LoVo (cell line): ENCODE results near the gene NAALAD2.
"Not testable (repeated sequence)": the region's sequence is repeated elsewhere in the genome, so short reads cannot be mapped to it uniquely, and the experiment has no call there.

Experiments used
- DNase-seq: peaks from one replicate; pipeline ENCODE4 v3.0.0-alpha.2; 2016; ENCODE audit warnings: low spot score

Gene NAALAD2

GRCh38 chr11:90134478-90135003, at the start of gene NAALAD2:
Gene NAALAD2 (plus strand): TSS chr11:90134663. CDS start chr11:90134759, 96 bp downstream.
- no peak for DNase-seq

- not testable (repeated sequence) for DNase-seq
Measured at GRCh38 chr11:90085650-90086049, 48.8 kb upstream of the NAALAD2 start, which contains the start of gene UBTFL1. Gene UBTFL1 (plus strand): TSS chr11:90085950. CDS start chr11:90085950, 0 bp downstream.

- not testable (repeated sequence) for DNase-seq
Measured at GRCh38 chr11:90088731-90089130, 45.7 kb upstream of the NAALAD2 start.

GRCh38 chr11:90095230-90095924, 39.1 kb upstream of the NAALAD2 start:
- not testable (repeated sequence) for DNase-seq

DNA sequence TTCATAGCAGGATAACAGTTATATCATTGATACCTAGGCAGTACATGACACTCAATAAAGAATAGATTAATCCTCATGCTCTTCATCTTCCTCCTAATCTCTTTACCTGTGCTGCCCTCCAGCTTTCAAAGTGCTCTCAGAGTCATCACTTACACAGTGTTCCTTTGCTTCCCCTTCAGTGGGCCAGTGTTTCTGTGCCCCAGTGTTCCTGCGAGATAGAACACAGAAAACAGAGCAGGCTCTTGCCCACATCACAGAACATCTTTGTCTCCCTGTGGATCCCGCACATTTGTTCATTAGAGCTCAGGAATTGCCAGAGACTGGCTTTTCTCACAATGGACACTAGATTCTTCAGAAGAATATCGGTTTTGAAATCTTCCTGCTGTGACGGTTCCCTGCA, 36.2 kb upstream of the NAALAD2 start:
- not testable (repeated sequence) for DNase-seq

- no peak for DNase-seq
Measured at GRCh38 chr11:90100431-90100830, 34.0 kb upstream of the NAALAD2 start.

DNA sequence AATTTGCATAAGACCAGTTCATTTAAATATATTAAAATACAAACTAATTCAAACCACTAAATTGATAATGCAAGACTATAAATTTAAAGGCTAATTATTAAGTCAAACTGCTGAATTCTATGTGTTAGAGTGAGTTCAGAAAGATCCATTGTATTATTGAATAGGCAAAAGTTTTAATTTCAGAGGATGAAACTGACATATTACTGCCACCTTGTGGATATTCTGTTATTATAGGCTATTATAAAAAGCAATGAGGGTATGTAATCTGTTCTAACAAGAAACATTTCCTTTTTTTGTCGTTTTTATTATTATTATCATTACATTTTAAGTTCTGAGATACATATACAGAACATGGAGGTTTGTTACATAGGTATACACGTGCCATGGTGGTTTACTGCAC, 20.9 kb upstream of the NAALAD2 start:
- peak; percentile 7 for DNase-seq

DNA sequence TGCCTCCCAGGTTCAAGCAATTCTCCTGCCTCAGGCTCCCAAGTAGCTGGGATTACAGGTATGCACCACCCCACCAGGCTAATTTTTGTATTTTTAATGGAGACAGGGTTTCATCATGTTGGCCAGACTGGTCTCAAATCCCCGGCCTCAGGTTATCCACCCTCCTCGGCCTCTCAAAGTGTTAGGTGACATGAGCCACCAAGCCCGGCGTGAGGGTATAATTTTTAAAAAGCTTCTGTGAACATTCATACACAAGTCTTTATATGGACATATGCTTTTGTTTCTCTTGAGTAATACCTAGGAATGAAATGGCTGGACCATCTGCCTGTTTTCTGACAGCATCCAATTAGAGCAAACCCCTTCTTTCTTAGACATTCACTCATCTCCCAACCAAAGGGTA, 14.3 kb upstream of the NAALAD2 start:
- DNase-seq, result no peak

DNA sequence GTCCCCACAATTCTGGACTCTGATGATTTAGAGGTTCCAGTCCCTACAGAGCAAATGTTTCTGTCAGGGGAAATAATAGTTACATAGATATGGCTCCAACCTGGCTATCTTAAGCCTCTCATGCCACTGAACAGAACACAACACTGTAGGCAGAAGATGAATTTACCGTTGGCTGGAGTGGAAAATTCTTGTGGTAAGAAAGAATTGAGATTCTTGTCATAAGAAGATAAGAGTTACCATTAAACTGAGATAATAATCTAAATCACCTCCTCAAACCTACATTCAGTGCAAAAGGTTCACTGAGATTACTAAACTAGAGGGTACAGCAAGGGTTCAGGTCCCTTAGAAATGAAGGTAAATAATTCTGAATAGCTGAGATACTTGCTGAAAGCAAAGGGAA, 10.1 kb upstream of the NAALAD2 start:
- no peak for DNase-seq

GRCh38 chr11:90124946-90125345, 9.5 kb upstream of the NAALAD2 start:
- DNase-seq, result no peak

- DNase-seq, result no peak
Measured at GRCh38 chr11:90133560-90134477, 644 bp upstream of the NAALAD2 start.

- DNase-seq, result no peak
Measured at GRCh38 chr11:90135016-90135415, 553 bp downstream of the NAALAD2 start.

GRCh38 chr11:90148900-90149299, 14.4 kb downstream of the NAALAD2 start:
- DNase-seq, result no peak

- not testable (repeated sequence) for DNase-seq
Measured at GRCh38 chr11:90166982-90167573, 32.6 kb downstream of the NAALAD2 start.

GRCh38 chr11:90167704-90168103, 33.2 kb downstream of the NAALAD2 start:
- DNase-seq, result not testable (repeated sequence)

DNA sequence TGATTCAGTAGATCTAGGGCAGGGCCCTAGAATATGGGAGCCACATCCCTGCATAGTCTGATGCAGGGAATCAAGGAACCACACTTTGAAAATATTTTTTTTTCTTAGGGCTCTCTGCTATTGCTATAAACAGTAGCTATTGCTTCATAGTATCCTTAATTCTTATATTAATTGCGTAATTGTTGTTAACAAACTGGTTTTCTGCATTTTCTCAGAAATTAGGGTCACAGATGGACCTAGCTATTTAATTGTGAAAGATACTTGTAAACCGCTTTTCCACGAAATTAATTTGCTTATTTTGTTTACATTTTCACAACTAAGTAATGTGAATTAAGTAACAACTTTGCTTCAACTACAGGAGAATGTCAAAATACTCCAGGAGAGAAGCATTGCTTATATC, 34.1 kb downstream of the NAALAD2 start:
- no peak for DNase-seq

DNA sequence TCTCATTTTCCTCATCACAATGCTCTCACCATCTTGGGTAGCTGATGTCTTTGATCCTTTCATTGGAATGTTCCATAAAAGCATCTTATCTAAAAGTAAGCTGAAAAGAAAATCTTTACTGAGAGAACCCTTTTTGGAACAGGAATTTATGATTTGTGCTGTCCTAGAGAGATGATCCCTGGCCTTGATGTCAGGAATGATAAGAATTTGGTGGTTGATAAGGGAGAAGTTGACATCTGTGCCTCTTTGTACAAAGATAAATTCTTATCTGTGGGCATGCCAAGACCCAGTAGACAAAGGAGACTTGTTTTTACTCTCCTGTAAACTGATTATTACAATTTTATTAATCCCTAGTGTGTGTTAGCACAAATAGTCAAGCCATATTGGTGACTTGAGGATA, 36.9 kb downstream of the NAALAD2 start:
- DNase-seq, result no peak

DNA sequence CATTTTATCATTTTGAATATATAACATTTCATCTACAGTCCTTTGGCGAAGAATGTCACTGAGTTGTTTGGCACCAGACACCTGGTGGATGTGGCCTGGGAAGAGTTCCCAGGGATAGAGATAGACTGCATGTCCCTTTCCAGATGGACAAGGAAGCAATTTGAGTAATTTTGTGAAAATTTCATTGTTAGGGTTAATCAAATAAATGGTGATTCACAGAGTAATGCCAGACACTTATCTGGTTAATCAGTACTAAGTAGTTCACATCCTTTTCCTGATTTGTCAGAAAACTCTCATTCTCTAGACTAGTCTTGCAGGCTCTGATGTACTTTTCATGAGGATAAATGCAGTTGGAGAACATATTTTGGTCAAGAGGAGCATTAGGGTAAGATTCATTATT, 41.6 kb downstream of the NAALAD2 start:
- DNase-seq, result no peak

DNA sequence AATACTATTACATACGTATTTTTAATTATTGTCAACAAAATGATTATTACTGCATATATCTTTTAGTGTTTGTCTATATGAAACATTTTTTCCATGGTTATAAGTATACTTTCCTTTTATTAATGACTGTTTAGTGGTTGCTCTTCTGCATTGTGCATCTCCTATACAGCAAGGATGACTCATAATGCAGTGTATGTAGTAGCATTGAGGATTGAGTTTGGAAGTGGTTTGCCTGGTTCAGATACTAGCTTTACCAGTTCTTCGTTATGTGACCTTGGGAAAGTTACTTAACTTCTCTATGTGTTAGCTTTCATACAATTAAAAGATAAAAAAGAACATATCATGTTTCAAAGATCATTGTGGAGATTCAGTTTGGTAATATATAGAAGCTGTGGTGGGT, 44.3 kb downstream of the NAALAD2 start:
- no peak for DNase-seq

GRCh38 chr11:90179923-90180322, 45.5 kb downstream of the NAALAD2 start:
- no peak for DNase-seq

- no peak for DNase-seq
Measured at GRCh38 chr11:90187839-90188238, 53.4 kb downstream of the NAALAD2 start.

DNA sequence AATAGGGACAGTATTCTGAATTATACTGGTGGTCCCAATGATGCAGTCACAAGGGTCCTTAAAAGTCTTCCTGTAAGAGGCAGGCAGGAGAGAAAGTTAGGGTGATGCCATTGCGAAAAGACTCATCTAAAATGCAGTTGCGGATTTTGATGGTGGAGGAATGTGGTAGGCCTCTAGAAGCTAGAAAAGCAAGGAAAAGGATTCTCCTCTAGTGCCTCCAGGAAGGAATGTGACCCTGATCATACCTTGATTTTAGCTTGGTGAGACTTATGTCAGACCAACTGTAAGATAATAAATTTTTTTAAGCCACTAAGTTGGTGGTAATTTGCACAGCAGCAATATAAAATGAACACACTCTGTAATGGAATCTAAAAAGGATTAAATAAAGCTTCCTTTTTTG, 54.5 kb downstream of the NAALAD2 start:
- DNase-seq, result no peak
